Neural cell (in vitro differentiated cells): ENCODE measurements around the gene LDLRAD4. TPM values are rescaled to one million over a fixed set of nuclear protein-coding genes. Genes with fewer than 3 reads are reported as not detected.

ENCODE experiments used
- H2AFZ ChIP-seq: fragments of 200-600, 300-800 bp; sonication (generic), shearing (Covaris generic); 2 replicates; pipeline ENCODE4 v1.6.0; 2014; ENCODE audit warnings: low read depth, mild to moderate bottlenecking, antibody characterized with exemption, low read length, moderate library complexity
- H3F3A ChIP-seq: fragments of 200-600 bp; shearing (Covaris generic); 2 replicates; pipeline ENCODE4 v1.6.1; 2016; ENCODE audit warnings: mild to moderate bottlenecking, moderate library complexity, mixed read lengths, antibody characterized with exemption, low read length; ENCODE audit not compliant: insufficient read depth, poor library complexity, severe bottlenecking
- H3K27ac ChIP-seq: fragments of 200-600, 300-800 bp; sonication (generic), shearing (Covaris generic); 2 replicates; pipeline ENCODE4 v1.5.1; 2014; ENCODE audit warnings: mild to moderate bottlenecking, low read length, moderate library complexity
- H3K27me3 ChIP-seq: fragments of 300-800, 200-600 bp; sonication (generic), shearing (Covaris generic); 2 replicates; pipeline ENCODE4 v1.6.0; 2014; ENCODE audit warnings: mild to moderate bottlenecking, low read depth, low read length, moderate library complexity; ENCODE audit not compliant: insufficient read depth
- H3K36me3 ChIP-seq: fragments of 300-800, 200-600 bp; sonication (generic), shearing (Covaris generic); 2 replicates; pipeline ENCODE4 v1.5.1; 2014; ENCODE audit warnings: mild to moderate bottlenecking, antibody characterized with exemption, low read length, moderate library complexity; ENCODE audit not compliant: insufficient read depth
- H3K4me2 ChIP-seq: fragments of 300-800, 200-600 bp; sonication (generic), shearing (Covaris generic); 2 replicates; pipeline ENCODE4 v1.6.0; 2014; ENCODE audit warnings: mild to moderate bottlenecking, low read length
- H3K4me3 ChIP-seq: fragments of 300-800, 200-600 bp; sonication (generic), shearing (Covaris generic); 2 replicates; pipeline ENCODE4 v1.5.1; 2014; ENCODE audit warnings: mild to moderate bottlenecking, low read length, moderate library complexity
- H3K79me2 ChIP-seq: fragments of 200-600 bp; shearing (Covaris generic); replicated peaks from 2 replicates; pipeline ENCODE4 v1.6.0; 2014; ENCODE audit warnings: mild to moderate bottlenecking, low read length, moderate library complexity; ENCODE audit not compliant: insufficient read depth
- H3K9ac ChIP-seq: fragments of 300-800, 200-600 bp; sonication (generic), shearing (Covaris generic); 2 replicates; pipeline ENCODE4 v1.6.1; 2016; ENCODE audit warnings: mild to moderate bottlenecking, low read length, mixed read lengths
- H3K9me2 ChIP-seq: fragments of 200-600 bp; shearing (Covaris generic); 2 replicates; pipeline ENCODE4 v1.6.1; 2016; ENCODE audit warnings: mild to moderate bottlenecking, low read length, mixed read lengths; ENCODE audit not compliant: insufficient read depth
- H3K9me3 ChIP-seq: fragments of 200-600, 300-800 bp; sonication (generic), shearing (Covaris generic); 2 replicates; pipeline ENCODE4 v1.6.1; 2016; ENCODE audit warnings: mild to moderate bottlenecking, mixed run types, low read length, moderate library complexity, mixed read lengths
- H4K20me1 ChIP-seq: fragments of 200-600 bp; shearing (Covaris generic); 2 replicates; pipeline ENCODE4 v1.6.1; 2016; ENCODE audit warnings: mild to moderate bottlenecking, mixed run types; ENCODE audit not compliant: insufficient read depth
- EP300 ChIP-seq: fragments of 450-650 bp; conservative IDR thresholded peaks from 2 replicates; pipeline ENCODE4 v1.6.1; 2014; ENCODE audit warnings: antibody characterized with exemption, mild to moderate bottlenecking, moderate library complexity; ENCODE audit not compliant: poor library complexity, severe bottlenecking
- EZH2 ChIP-seq: fragments of 200-600, 300-800 bp; shearing (Covaris generic), sonication (generic); IDR thresholded peaks from 2 replicates; pipeline ENCODE4 v1.6.1; 2014; ENCODE audit warnings: antibody characterized with exemption, low read length, borderline replicate concordance, mild to moderate bottlenecking; ENCODE audit not compliant: insufficient read depth, poor library complexity, severe bottlenecking
- MXI1 ChIP-seq: fragments of 450-650 bp; conservative IDR thresholded peaks from 2 replicates; pipeline ENCODE4 v1.6.1; 2014; ENCODE audit warnings: antibody characterized with exemption, mild to moderate bottlenecking; ENCODE audit not compliant: poor library complexity, severe bottlenecking
- POLR2AphosphoS5 ChIP-seq: IDR thresholded peaks from 2 replicates; pipeline ENCODE4 v1.6.1; 2012
- RAD21 ChIP-seq: fragments of 450-650 bp; conservative IDR thresholded peaks from 2 replicates; pipeline ENCODE4 v1.6.1; 2014; ENCODE audit warnings: antibody characterized with exemption, mild to moderate bottlenecking, moderate library complexity
- REST ChIP-seq: IDR thresholded peaks from 2 replicates; pipeline ENCODE4 v1.6.1; 2012; ENCODE audit warnings: borderline replicate concordance
- SMC3 ChIP-seq: fragments of 450-650 bp; conservative IDR thresholded peaks from 2 replicates; pipeline ENCODE4 v1.6.1; 2014; ENCODE audit warnings: antibody characterized with exemption, mild to moderate bottlenecking, moderate library complexity; ENCODE audit not compliant: poor library complexity
- TAF1 ChIP-seq: IDR thresholded peaks from 2 replicates; pipeline ENCODE4 v1.6.1; 2012; ENCODE audit warnings: low read depth
- polyA plus RNA-seq: library from polyadenylated mRNA; depleted of rRNA; stranded (reverse); fragments of >200 nt; gene quantifications from 2 replicates; pipeline ENCODE4 v1.2.3, GENCODE V29; 2014
- TF ChIP-seq, protein P1 (sequence below): fragments of 450-650 bp; IDR thresholded peaks from 2 replicates; pipeline ENCODE4 v1.5.1; 2014; ENCODE audit warnings: antibody characterized with exemption, mild to moderate bottlenecking, moderate library complexity; ENCODE audit not compliant: poor library complexity, severe bottlenecking

The LDLRAD4 gene
- polyA plus RNA-seq, 1 donor from 2014 or later: 3.7 TPM

DNA sequence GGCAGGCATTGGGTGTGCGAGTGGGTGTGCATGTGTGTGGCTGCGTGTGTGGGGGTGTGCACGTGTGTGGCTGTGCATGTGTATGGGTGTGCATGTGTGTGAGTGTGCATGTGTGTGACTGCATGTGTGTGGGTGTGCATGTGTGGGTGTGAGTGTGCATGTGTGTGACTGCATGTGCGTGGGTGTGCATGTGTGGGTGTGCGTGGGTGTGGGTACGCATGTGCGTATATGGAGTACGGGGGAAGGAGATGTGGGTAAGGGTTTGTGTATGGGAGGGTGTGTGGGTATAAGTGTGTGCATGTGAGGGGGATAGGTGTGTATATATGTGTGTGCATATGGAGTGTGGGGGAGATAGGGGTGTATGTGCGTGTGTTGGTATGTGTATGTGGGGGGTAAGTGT is 371.4 kb downstream of the LDLRAD4 start:
- TF ChIP-seq SMC3 (no peak), POLR2AphosphoS5 (no peak), TAF1 (no peak), EP300 (no peak), RAD21 (no peak)
- no peak overlapping the region for H3K4me2 ChIP-seq
- no peak overlapping the region for H3K9ac ChIP-seq

GRCh38 chr18:13592246-13592645 is 373.7 kb downstream of the LDLRAD4 start:
- Histone ChIP-seq H2AFZ (no peak overlapping the region), H3K27me3 (no peaks in the 10 kb centered on the region), H3K79me2 (no peaks in the 10 kb centered on the region), H3K9me2 (no peaks in the 10 kb centered on the region), H3K36me3 (no peaks in the 10 kb centered on the region), H4K20me1 (no peaks in the 10 kb centered on the region), H3K4me2 (no peak overlapping the region), H3K27ac (no peak overlapping the region), H3K9ac (no peak overlapping the region), H3K4me3 (no peak overlapping the region), H3K9me3 (peaks cover 9% of the 10 kb centered on the region), H3F3A (no peaks in the 10 kb centered on the region)
- TF ChIP-seq, protein P1, sequence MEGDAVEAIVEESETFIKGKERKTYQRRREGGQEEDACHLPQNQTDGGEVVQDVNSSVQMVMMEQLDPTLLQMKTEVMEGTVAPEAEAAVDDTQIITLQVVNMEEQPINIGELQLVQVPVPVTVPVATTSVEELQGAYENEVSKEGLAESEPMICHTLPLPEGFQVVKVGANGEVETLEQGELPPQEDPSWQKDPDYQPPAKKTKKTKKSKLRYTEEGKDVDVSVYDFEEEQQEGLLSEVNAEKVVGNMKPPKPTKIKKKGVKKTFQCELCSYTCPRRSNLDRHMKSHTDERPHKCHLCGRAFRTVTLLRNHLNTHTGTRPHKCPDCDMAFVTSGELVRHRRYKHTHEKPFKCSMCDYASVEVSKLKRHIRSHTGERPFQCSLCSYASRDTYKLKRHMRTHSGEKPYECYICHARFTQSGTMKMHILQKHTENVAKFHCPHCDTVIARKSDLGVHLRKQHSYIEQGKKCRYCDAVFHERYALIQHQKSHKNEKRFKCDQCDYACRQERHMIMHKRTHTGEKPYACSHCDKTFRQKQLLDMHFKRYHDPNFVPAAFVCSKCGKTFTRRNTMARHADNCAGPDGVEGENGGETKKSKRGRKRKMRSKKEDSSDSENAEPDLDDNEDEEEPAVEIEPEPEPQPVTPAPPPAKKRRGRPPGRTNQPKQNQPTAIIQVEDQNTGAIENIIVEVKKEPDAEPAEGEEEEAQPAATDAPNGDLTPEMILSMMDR: no peak
- TF ChIP-seq EP300 (no peak), TAF1 (no peak), SMC3 (no peak), MXI1 (no peak), RAD21 (no peak)

More for the DNA sequence above, 371.4 kb downstream of the LDLRAD4 start:
- no peaks in the 10 kb centered on the region for H3K9me3 ChIP-seq
- H3K9me2 ChIP-seq: no peaks in the 10 kb centered on the region
- no peaks in the 10 kb centered on the region for H3K27me3 ChIP-seq
- no peaks in the 10 kb centered on the region for H3K79me2 ChIP-seq
- no peaks in the 10 kb centered on the region for H4K20me1 ChIP-seq
- H3K27ac ChIP-seq: no peak overlapping the region
- no peaks in the 10 kb centered on the region for H3F3A ChIP-seq
- H2AFZ ChIP-seq: no peak overlapping the region
- no peaks in the 10 kb centered on the region for H3K36me3 ChIP-seq
- no peak overlapping the region for H3K4me3 ChIP-seq

DNA sequence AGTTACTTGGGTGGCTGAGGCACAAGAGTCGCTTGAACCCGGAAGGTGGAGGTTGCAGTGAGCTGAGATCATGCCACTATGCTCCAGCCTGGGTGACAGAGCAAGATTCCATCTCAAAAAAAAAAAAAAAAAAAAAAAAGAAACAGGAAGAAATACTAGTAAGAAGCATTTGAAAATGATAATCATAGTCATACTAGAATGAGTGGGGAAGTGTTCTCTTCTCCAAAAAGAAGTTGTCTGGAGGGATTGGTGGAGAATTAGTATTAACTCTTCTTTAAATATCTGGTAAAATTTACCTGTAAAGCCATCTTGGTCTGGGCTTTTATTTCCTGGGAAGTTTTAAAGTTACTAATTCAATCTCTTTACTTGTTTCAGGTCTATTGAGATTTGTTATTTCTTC is 376.0 kb downstream of the LDLRAD4 start:
- Histone ChIP-seq H3K4me2 (no peak overlapping the region), H3K27ac (no peak overlapping the region), H3K27me3 (no peaks in the 10 kb centered on the region), H3K9me2 (no peaks in the 10 kb centered on the region), H4K20me1 (no peaks in the 10 kb centered on the region), H3F3A (no peaks in the 10 kb centered on the region), H2AFZ (no peak overlapping the region), H3K9ac (no peak overlapping the region), H3K36me3 (no peaks in the 10 kb centered on the region), H3K4me3 (no peak overlapping the region), H3K79me2 (no peaks in the 10 kb centered on the region), H3K9me3 (peaks cover 9% of the 10 kb centered on the region)
- TF ChIP-seq POLR2AphosphoS5 (no peak), EZH2 (no peak), MXI1 (no peak), RAD21 (no peak), SMC3 (no peak), REST (no peak), EP300 (no peak), TAF1 (no peak)
- TF ChIP-seq, protein P1: no peak
